Choroid plexus epithelial cell (primary cell): Measurements from ENCODE around the gene DENND2A.
"Not testable (repeated sequence)": the region's sequence is repeated elsewhere in the genome, so short reads cannot be mapped to it uniquely, and the experiment has no call there.

Source experiments
- DNase-seq: peaks from one replicate; pipeline ENCODE4 v3.0.0-alpha.2; 2010; ENCODE audit warnings: low read depth
- H3K4me3 ChIP-seq: 2 replicates; pipeline ENCODE4 v1.5.1; 2011; ENCODE audit warnings: low read depth, mild to moderate bottlenecking, control low read depth, low read length, moderate library complexity
- CTCF ChIP-seq: conservative IDR thresholded peaks from 2 replicates; pipeline ENCODE4 v1.5.1; 2011; ENCODE audit warnings: low read depth, mild to moderate bottlenecking, control low read depth, inconsistent platforms, low read length, moderate library complexity

Gene DENND2A

GRCh38 chr7:140519007-140519399 lies 121.6 kb downstream of the DENND2A start:
- TF ChIP-seq CTCF = no peak
- no peak for DNase-seq
- no peak overlapping the region for H3K4me3 ChIP-seq

DNA sequence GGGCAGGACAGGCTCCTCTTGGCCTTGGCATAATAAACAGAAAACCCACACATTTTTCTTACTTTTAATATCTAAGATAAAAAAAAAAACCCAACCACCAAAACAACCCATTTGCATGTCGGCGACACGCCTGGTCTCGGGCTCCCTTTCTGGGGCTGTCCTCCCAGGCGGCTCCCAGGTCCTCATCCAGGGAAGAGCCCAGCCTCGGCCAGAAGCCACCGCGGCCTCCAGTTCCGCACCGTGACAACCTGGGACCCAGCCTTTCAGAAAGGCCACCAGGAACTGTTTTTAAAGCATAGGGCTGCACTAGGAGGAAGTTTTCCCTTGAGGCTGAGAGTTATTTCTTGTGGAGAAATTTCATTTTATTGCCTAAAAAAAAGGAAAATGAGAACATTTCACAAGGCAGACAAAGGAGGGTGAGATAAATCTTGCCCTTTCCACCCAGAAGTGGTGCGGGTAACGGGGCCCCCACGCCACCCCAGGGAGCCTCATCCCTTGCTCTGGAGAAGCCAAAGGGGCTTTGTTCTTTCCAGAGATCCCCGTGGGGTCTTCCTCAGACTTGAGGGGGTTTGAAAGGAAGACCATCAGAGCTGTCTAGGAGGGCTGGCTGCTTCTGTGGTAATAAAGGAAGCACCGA lies 122.1 kb downstream of the DENND2A start:
- DNase-seq = no peak
- no peak overlapping the region for H3K4me3 ChIP-seq
- no peak for TF ChIP-seq CTCF

- H3K4me3 ChIP-seq = no peak overlapping the region
- TF ChIP-seq CTCF = peak; percentile 94
- peak; percentile 94 for DNase-seq
Measured at GRCh38 chr7:140517546-140518369, 122.9 kb downstream of the DENND2A start.

DNA sequence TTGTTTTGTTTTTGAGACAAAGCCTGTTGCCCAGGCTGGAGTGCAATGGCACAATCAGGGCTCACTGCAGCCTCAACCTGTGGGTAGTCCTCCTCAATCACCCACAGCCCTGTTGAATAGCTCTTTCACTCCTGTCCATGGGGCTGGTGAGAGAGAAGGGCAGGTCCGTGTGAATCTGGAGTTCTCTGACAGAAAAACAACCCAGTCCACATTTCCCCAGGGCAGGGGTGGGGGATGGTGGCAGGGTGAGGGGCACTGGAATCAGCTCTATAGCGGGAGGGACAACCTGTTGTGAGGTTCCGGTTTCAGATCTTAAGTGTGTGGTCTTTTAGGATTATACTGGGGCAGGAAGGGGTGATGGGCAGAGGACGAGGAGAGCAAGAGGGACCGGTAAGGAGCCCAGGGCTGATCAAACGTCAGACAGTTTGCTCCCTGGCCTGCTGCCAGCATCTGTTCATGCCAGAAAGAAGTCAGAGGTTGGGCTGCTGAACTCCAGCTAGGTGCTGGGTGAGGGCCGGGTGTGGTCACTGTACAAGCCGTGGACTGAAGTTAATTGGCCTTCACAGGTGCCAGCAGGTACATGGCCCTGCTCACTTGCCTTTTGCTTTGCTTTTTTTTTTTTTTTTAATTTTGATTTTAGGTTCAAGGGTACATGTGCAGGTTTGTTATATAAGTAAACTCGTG lies 128.2 kb downstream of the DENND2A start:
- no peak overlapping the region for H3K4me3 ChIP-seq
- DNase-seq = peak; percentile 36
- no peak for TF ChIP-seq CTCF

DNA sequence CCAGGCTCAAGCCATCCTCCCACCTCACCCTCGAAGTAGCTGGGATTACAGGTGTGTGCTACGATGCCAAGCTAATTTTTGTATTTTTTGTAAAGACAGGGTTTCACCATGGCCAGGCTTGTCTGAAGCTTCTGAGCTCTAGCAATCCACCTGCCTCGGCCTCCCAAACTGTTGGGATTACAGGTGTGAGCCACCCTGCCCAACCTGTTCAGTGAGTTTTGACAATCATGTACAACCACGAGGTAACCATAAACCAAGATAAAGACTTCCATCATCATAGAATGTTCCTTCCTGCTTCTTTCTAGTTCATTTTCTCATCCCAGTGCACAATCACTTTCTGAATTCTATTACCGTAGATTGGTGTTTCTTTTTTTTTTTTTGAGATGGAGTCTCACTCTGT lies 130.8 kb downstream of the DENND2A start:
- H3K4me3 ChIP-seq = no peak overlapping the region
- no peak for DNase-seq
- no peak for TF ChIP-seq CTCF

- not testable (repeated sequence) for DNase-seq, H3K4me3 ChIP-seq
Measured at GRCh38 chr7:140507556-140507955, 133.1 kb downstream of the DENND2A start.

- DNase-seq = peak; percentile 96
- no peak overlapping the region for H3K4me3 ChIP-seq
- TF ChIP-seq CTCF = peak; percentile 68
Measured at GRCh38 chr7:140506788-140507464, 133.7 kb downstream of the DENND2A start.
